Effector CD8-positive, alpha-beta T cell (primary cell): Measurements from ENCODE around the gene UGP2.
"Not testable (repeated sequence)": the region's sequence is repeated elsewhere in the genome, so short reads cannot be mapped to it uniquely, and the experiment has no call there.

Experiments used
- DNase-seq: peaks from one replicate; lab custom pipeline; 2025; lab: John Stamatoyannopoulos, UW

Gene UGP2

GRCh38 chr2:63893163-63893562, 51.5 kb downstream of the UGP2 start:
- DNase-seq, result no peak

GRCh38 chr2:63894167-63894566, 52.5 kb downstream of the UGP2 start:
- DNase-seq, result no peak

GRCh38 chr2:63898839-63899238, 57.1 kb downstream of the UGP2 start:
- no peak for DNase-seq

GRCh38 chr2:63899639-63900038, 57.9 kb downstream of the UGP2 start:
- no peak for DNase-seq

GRCh38 chr2:63902149-63902548, 60.5 kb downstream of the UGP2 start:
- DNase-seq, result no peak

- no peak for DNase-seq
Observed at GRCh38 chr2:63903003-63903402, 61.3 kb downstream of the UGP2 start.

- DNase-seq, result no peak
Observed at GRCh38 chr2:63914311-63914710, 72.6 kb downstream of the UGP2 start.

GRCh38 chr2:63926815-63927214, 85.1 kb downstream of the UGP2 start:
- DNase-seq, result no peak

- DNase-seq, result not testable (repeated sequence)
Observed at GRCh38 chr2:63932104-63932503, 90.4 kb downstream of the UGP2 start.
